GM23338 (cell line): ENCODE measurements around the gene RPS6KA5. TPM values are rescaled to one million over a fixed set of nuclear protein-coding genes. Genes with fewer than 3 reads are reported as not detected.

Source experiments
- ATAC-seq: fragments of 200-7000 bp; cut with Tn5 transposase; 3 replicates; pipeline ENCODE4 v1.9.1; 2020
- DNase-seq: peaks from one replicate; pipeline ENCODE4 v3.0.0-alpha.2; 2015; ENCODE audit warnings: low spot score
- H2AFZ ChIP-seq: fragments of 200-600 bp; sonication (generic); 2 replicates; pipeline ENCODE4 v1.8.0; 2016; ENCODE audit warnings: antibody characterized with exemption, mild to moderate bottlenecking, moderate library complexity
- H3F3A ChIP-seq: fragments of 200-600 bp; sonication (generic); replicated peaks from 2 replicates; pipeline ENCODE4 v1.8.0; 2017; ENCODE audit warnings: antibody characterized with exemption, mixed run types, low read depth
- H3K27ac ChIP-seq: fragments of 200-600 bp; sonication (generic); 2 replicates; pipeline ENCODE4 v1.6.1; 2016; ENCODE audit warnings: low read depth
- H3K27me3 ChIP-seq: fragments of 200-600 bp; sonication (generic); 2 replicates; pipeline ENCODE4 v1.8.0; 2016; ENCODE audit warnings: mild to moderate bottlenecking, mixed run types, moderate library complexity; ENCODE audit not compliant: insufficient read depth
- H3K36me3 ChIP-seq: fragments of 200-600 bp; sonication (generic); 2 replicates; pipeline ENCODE4 v1.8.0; 2016; ENCODE audit warnings: mild to moderate bottlenecking; ENCODE audit not compliant: insufficient read depth
- H3K4me1 ChIP-seq: fragments of 200-600 bp; sonication (generic); 2 replicates; pipeline ENCODE4 v1.8.0; 2016; ENCODE audit warnings: mild to moderate bottlenecking, moderate library complexity; ENCODE audit not compliant: insufficient read depth
- H3K4me2 ChIP-seq: fragments of 200-600 bp; sonication (generic); 2 replicates; pipeline ENCODE4 v1.7.1; 2017; ENCODE audit warnings: mixed run types
- H3K4me3 ChIP-seq: fragments of 200-600 bp; sonication (generic); 2 replicates; pipeline ENCODE4 v1.6.1; 2016; ENCODE audit warnings: mixed run types
- H3K79me2 ChIP-seq: fragments of 200-600 bp; sonication (generic); replicated peaks from 2 replicates; pipeline ENCODE4 v1.8.0; 2017; ENCODE audit warnings: mild to moderate bottlenecking; ENCODE audit not compliant: insufficient read depth
- H3K9me2 ChIP-seq: fragments of 200-600 bp; sonication (generic); 2 replicates; pipeline ENCODE4 v1.8.0; 2017; ENCODE audit not compliant: insufficient read depth
- H4K20me1 ChIP-seq: fragments of 200-600 bp; sonication (generic); replicated peaks from 2 replicates; pipeline ENCODE4 v1.8.0; 2017; ENCODE audit warnings: mild to moderate bottlenecking; ENCODE audit not compliant: insufficient read depth
- H3K27ac Mint-ChIP-seq: 2 replicates; pipeline ENCODE4 v1.8.0; 2020; ENCODE audit warnings: inconsistent platforms, mild to moderate bottlenecking, moderate library complexity, mixed read lengths
- H3K27me3 Mint-ChIP-seq: 3 replicates; pipeline ENCODE4 v1.8.0; 2022; ENCODE audit warnings: low read depth, mild to moderate bottlenecking, moderate library complexity, mixed read lengths, inconsistent platforms; ENCODE audit not compliant: insufficient read depth, poor library complexity
- H3K36me3 Mint-ChIP-seq: 3 replicates; pipeline ENCODE4 v1.8.0; 2021; ENCODE audit warnings: low read depth, mild to moderate bottlenecking, inconsistent platforms, moderate library complexity, mixed read lengths
- H3K4me1 Mint-ChIP-seq: 3 replicates; pipeline ENCODE4 v1.8.0; 2020; ENCODE audit warnings: mild to moderate bottlenecking, inconsistent platforms, mixed read lengths
- H3K4me3 Mint-ChIP-seq: 3 replicates; pipeline ENCODE4 v1.8.0; 2021; ENCODE audit warnings: moderate library complexity, mild to moderate bottlenecking, inconsistent platforms, mixed read lengths
- H3K9me3 Mint-ChIP-seq: 3 replicates; pipeline ENCODE4 v1.8.0; 2020; ENCODE audit warnings: moderate library complexity, mild to moderate bottlenecking, inconsistent platforms, mixed read lengths
- CREB1 ChIP-seq: fragments of 250-450 bp; sonication (Bioruptor Pico); IDR thresholded peaks from 2 replicates; pipeline ENCODE4 v1.5.0; 2020; ENCODE audit warnings: low read depth, mild to moderate bottlenecking, moderate library complexity
- EZH2 ChIP-seq: fragments of 200-600 bp; sonication (generic); IDR thresholded peaks from one replicate; pipeline ENCODE4 v1.8.0; 2017; ENCODE audit warnings: antibody characterized with exemption, mild to moderate bottlenecking, low read depth; ENCODE audit not compliant: unreplicated experiment
- EZH2phosphoT487 ChIP-seq: fragments of 200-600 bp; sonication (generic); IDR thresholded peaks from one replicate; pipeline ENCODE4 v1.8.1; 2018; ENCODE audit warnings: antibody characterized with exemption; ENCODE audit not compliant: unreplicated experiment
- JUNB ChIP-seq: IDR thresholded peaks from one replicate; pipeline ENCODE4 v1.6.1; 2016; ENCODE audit warnings: antibody characterized with exemption; ENCODE audit not compliant: unreplicated experiment
- NANOG ChIP-seq: IDR thresholded peaks from 2 replicates; pipeline ENCODE4 v1.6.1; 2016; ENCODE audit warnings: antibody characterized with exemption, borderline replicate concordance
- POLR2AphosphoS5 ChIP-seq: IDR thresholded peaks from 2 replicates; pipeline ENCODE4 v1.6.1; 2016; ENCODE audit warnings: antibody characterized with exemption, low read depth
- REST ChIP-seq: IDR thresholded peaks from one replicate; pipeline ENCODE4 v1.6.1; 2018; ENCODE audit warnings: antibody characterized with exemption; ENCODE audit not compliant: unreplicated experiment
- STAT1 ChIP-seq: IDR thresholded peaks from one replicate; pipeline ENCODE4 v1.6.1; 2016; ENCODE audit warnings: antibody characterized with exemption; ENCODE audit not compliant: unreplicated experiment
- ZNF114 ChIP-seq: fragments of 250-450 bp; sonication (Bioruptor Pico); IDR thresholded peaks from 2 replicates; pipeline ENCODE4 v1.5.0; 2020; ENCODE audit warnings: mild to moderate bottlenecking, moderate library complexity
- ZNF331 ChIP-seq: fragments of 250-450 bp; sonication (Bioruptor Pico); IDR thresholded peaks from 2 replicates; pipeline ENCODE4 v1.5.0; 2020; ENCODE audit warnings: low read depth, mild to moderate bottlenecking, moderate library complexity
- polyA plus RNA-seq: library from polyadenylated mRNA; unstranded; fragments of >200 nt; fragmentation: Nextera tagmentation; extraction: Ambion mirVana; gene quantifications from 2 replicates; pipeline ENCODE4 v1.2.1, GENCODE V29; 2016
- total RNA-seq: library from RNA; depleted of rRNA; stranded (reverse); fragments of >200 nt; shearing (Covaris generic); gene quantifications from 2 replicates; pipeline ENCODE4 v1.2.3, GENCODE V29; 2014
- TF ChIP-seq, protein P1 (sequence below): IDR thresholded peaks from 2 replicates; pipeline ENCODE4 v1.6.1; 2016; ENCODE audit warnings: antibody characterized with exemption
- TF ChIP-seq, protein P2 (sequence below): fragments of 250-450 bp; sonication (Bioruptor Pico); IDR thresholded peaks from 2 replicates; pipeline ENCODE4 v1.5.0; 2020; ENCODE audit warnings: mild to moderate bottlenecking, moderate library complexity
- TF ChIP-seq, protein P3 (sequence below), 2 experiments: fragments of 200-600 bp in 1 of 2; sonication (generic) in 1 of 2; conservative IDR thresholded peaks; 2 replicates each; pipeline versions ENCODE4 v1.5.1 to v1.6.1; 2016 to 2017; ENCODE audit warnings: antibody characterized with exemption in 2 of 2, low read depth in 2 of 2, mild to moderate bottlenecking in 2 of 2, moderate library complexity in 1 of 2

Gene RPS6KA5
- total and polyA plus RNA-seq, 2 experiments from 2014 or later, result 2.1 to 2.4 TPM

- H3K9me3 Mint-ChIP-seq, result no peaks in the 10 kb centered on the region
- ATAC-seq (no peak), DNase-seq (no peak)
- no peaks in the 10 kb centered on the region for H4K20me1 ChIP-seq
- no peaks in the 10 kb centered on the region for H3K36me3 ChIP-seq
- H3K27ac Mint-ChIP-seq, result no peak overlapping the region
- TF ChIP-seq JUNB (no peak), EZH2 (no peak), POLR2AphosphoS5 (no peak), NANOG (no peak), CREB1 (CRISPR knock-in tag) (no peak), STAT1 (no peak), ZNF331 (CRISPR knock-in tag) (no peak), ZNF114 (CRISPR knock-in tag) (no peak), REST (no peak), EZH2phosphoT487 (no peak)
- TF ChIP-seq, protein P1, sequence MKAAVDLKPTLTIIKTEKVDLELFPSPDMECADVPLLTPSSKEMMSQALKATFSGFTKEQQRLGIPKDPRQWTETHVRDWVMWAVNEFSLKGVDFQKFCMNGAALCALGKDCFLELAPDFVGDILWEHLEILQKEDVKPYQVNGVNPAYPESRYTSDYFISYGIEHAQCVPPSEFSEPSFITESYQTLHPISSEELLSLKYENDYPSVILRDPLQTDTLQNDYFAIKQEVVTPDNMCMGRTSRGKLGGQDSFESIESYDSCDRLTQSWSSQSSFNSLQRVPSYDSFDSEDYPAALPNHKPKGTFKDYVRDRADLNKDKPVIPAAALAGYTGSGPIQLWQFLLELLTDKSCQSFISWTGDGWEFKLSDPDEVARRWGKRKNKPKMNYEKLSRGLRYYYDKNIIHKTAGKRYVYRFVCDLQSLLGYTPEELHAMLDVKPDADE, result no peak
- TF ChIP-seq, protein P2, sequence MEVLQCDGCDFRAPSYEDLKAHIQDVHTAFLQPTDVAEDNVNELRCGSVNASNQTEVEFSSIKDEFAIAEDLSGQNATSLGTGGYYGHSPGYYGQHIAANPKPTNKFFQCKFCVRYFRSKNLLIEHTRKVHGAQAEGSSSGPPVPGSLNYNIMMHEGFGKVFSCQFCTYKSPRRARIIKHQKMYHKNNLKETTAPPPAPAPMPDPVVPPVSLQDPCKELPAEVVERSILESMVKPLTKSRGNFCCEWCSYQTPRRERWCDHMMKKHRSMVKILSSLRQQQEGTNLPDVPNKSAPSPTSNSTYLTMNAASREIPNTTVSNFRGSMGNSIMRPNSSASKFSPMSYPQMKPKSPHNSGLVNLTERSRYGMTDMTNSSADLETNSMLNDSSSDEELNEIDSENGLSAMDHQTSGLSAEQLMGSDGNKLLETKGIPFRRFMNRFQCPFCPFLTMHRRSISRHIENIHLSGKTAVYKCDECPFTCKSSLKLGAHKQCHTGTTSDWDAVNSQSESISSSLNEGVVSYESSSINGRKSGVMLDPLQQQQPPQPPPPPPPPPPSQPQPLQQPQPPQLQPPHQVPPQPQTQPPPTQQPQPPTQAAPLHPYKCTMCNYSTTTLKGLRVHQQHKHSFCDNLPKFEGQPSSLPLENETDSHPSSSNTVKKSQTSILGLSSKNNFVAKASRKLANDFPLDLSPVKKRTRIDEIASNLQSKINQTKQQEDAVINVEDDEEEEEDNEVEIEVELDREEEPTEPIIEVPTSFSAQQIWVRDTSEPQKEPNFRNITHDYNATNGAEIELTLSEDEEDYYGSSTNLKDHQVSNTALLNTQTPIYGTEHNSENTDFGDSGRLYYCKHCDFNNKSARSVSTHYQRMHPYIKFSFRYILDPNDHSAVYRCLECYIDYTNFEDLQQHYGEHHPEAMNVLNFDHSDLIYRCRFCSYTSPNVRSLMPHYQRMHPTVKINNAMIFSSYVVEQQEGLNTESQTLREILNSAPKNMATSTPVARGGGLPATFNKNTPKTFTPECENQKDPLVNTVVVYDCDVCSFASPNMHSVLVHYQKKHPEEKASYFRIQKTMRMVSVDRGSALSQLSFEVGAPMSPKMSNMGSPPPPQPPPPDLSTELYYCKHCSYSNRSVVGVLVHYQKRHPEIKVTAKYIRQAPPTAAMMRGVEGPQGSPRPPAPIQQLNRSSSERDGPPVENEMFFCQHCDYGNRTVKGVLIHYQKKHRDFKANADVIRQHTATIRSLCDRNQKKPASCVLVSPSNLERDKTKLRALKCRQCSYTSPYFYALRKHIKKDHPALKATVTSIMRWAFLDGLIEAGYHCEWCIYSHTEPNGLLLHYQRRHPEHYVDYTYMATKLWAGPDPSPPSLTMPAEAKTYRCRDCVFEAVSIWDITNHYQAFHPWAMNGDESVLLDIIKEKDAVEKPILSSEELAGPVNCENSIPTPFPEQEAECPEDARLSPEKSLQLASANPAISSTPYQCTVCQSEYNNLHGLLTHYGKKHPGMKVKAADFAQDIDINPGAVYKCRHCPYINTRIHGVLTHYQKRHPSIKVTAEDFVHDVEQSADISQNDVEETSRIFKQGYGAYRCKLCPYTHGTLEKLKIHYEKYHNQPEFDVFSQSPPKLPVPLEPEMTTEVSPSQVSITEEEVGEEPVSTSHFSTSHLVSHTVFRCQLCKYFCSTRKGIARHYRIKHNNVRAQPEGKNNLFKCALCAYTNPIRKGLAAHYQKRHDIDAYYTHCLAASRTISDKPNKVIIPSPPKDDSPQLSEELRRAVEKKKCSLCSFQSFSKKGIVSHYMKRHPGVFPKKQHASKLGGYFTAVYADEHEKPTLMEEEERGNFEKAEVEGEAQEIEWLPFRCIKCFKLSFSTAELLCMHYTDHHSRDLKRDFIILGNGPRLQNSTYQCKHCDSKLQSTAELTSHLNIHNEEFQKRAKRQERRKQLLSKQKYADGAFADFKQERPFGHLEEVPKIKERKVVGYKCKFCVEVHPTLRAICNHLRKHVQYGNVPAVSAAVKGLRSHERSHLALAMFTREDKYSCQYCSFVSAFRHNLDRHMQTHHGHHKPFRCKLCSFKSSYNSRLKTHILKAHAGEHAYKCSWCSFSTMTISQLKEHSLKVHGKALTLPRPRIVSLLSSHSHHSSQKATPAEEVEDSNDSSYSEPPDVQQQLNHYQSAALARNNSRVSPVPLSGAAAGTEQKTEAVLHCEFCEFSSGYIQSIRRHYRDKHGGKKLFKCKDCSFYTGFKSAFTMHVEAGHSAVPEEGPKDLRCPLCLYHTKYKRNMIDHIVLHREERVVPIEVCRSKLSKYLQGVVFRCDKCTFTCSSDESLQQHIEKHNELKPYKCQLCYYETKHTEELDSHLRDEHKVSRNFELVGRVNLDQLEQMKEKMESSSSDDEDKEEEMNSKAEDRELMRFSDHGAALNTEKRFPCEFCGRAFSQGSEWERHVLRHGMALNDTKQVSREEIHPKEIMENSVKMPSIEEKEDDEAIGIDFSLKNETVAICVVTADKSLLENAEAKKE (CRISPR knock-in tag), result no peak
- TF ChIP-seq, protein P3, sequence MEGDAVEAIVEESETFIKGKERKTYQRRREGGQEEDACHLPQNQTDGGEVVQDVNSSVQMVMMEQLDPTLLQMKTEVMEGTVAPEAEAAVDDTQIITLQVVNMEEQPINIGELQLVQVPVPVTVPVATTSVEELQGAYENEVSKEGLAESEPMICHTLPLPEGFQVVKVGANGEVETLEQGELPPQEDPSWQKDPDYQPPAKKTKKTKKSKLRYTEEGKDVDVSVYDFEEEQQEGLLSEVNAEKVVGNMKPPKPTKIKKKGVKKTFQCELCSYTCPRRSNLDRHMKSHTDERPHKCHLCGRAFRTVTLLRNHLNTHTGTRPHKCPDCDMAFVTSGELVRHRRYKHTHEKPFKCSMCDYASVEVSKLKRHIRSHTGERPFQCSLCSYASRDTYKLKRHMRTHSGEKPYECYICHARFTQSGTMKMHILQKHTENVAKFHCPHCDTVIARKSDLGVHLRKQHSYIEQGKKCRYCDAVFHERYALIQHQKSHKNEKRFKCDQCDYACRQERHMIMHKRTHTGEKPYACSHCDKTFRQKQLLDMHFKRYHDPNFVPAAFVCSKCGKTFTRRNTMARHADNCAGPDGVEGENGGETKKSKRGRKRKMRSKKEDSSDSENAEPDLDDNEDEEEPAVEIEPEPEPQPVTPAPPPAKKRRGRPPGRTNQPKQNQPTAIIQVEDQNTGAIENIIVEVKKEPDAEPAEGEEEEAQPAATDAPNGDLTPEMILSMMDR (conservative IDR thresholded peaks at IDR 0.05; ENCODE audit: low read depth in 2 of 2), result no peak
- H3K4me2 ChIP-seq, result no peak overlapping the region
- H3K27ac ChIP-seq, result no peak overlapping the region
- no peaks in the 10 kb centered on the region for H3K4me1 Mint-ChIP-seq
- no peaks in the 10 kb centered on the region for H3K27me3 ChIP-seq
- no peaks in the 10 kb centered on the region for H3K9me2 ChIP-seq
- no peaks in the 10 kb centered on the region for H3K27me3 Mint-ChIP-seq
- no peaks in the 10 kb centered on the region for H3K79me2 ChIP-seq
- H3K4me1 ChIP-seq, result no peaks in the 10 kb centered on the region
- no peaks in the 10 kb centered on the region for H3F3A ChIP-seq
- no peak overlapping the region for H3K4me3 ChIP-seq
- H3K4me3 Mint-ChIP-seq, result no peak overlapping the region
- no peak overlapping the region for H2AFZ ChIP-seq
- no peaks in the 10 kb centered on the region for H3K36me3 Mint-ChIP-seq
Observed at GRCh38 chr14:91095178-91095577, 34.7 kb upstream of the RPS6KA5 start.
